Stimulated activated CD8-positive, alpha-beta memory T cell treated with anti-CD3 and anti-CD28 coated beads, Interleukin-12 subunit alpha, Interleukin-12 subunit beta, amount 100 ng/mL, for 1 hour (primary cell): ENCODE results near the gene LSAMP.

Experiments
- DNase-seq: peaks from one replicate; pipeline ENCODE4 v3.0.0-alpha.2; 2020; ENCODE audit warnings: low read depth

The LSAMP gene

GRCh38 chr3:116164039-116164438 is 281.2 kb downstream of the LSAMP start:
- no peak for DNase-seq

GRCh38 chr3:116161575-116162525 is 283.4 kb downstream of the LSAMP start:
- no peak for DNase-seq

GRCh38 chr3:116160594-116160993 is 284.7 kb downstream of the LSAMP start:
- DNase-seq: no peak

- DNase-seq: no peak
These were observed 289.4 kb downstream of the LSAMP start for GRCh38 chr3:116155841-116156240.

- DNase-seq: no peak
These were observed 290.9 kb downstream of the LSAMP start for GRCh38 chr3:116154389-116154788.

GRCh38 chr3:116153174-116153573 is 292.1 kb downstream of the LSAMP start:
- no peak for DNase-seq

- no peak for DNase-seq
These were observed 294.6 kb downstream of the LSAMP start for GRCh38 chr3:116150655-116151167.

GRCh38 chr3:116148881-116149851 is 296.1 kb downstream of the LSAMP start:
- DNase-seq: no peak

GRCh38 chr3:116145613-116146012 is 299.7 kb downstream of the LSAMP start:
- DNase-seq: no peak

GRCh38 chr3:116141724-116142123 is 303.6 kb downstream of the LSAMP start:
- no peak for DNase-seq

GRCh38 chr3:116140100-116140689 is 305.1 kb downstream of the LSAMP start:
- DNase-seq: no peak

GRCh38 chr3:116139641-116140040 is 305.6 kb downstream of the LSAMP start:
- DNase-seq: no peak

- no peak for DNase-seq
These were observed 309.7 kb downstream of the LSAMP start for GRCh38 chr3:116135457-116136085.

GRCh38 chr3:116129187-116129946 is 315.9 kb downstream of the LSAMP start:
- DNase-seq: no peak

- no peak for DNase-seq
These were observed 317.8 kb downstream of the LSAMP start for GRCh38 chr3:116127464-116127863.

GRCh38 chr3:116124166-116124565 is 321.1 kb downstream of the LSAMP start:
- no peak for DNase-seq

GRCh38 chr3:116118475-116119169 is 326.7 kb downstream of the LSAMP start:
- no peak for DNase-seq

GRCh38 chr3:116114586-116114985 is 330.7 kb downstream of the LSAMP start:
- no peak for DNase-seq

- no peak for DNase-seq
These were observed 332.6 kb downstream of the LSAMP start for GRCh38 chr3:116112696-116113095.

- no peak for DNase-seq
These were observed 333.5 kb downstream of the LSAMP start for GRCh38 chr3:116111765-116112164.
